ENCODE measurements around the gene RAD51B.
A peak's percentile ranks its signal among the peaks of the same experiment; 100 is the strongest.
"Not testable (repeated sequence)": the region's sequence is repeated elsewhere in the genome, so short reads cannot be mapped to it uniquely, and the experiment has no call there.

RAD51B gene

GRCh38 chr14:67999705-68000384, 180.3 kb downstream of the RAD51B start:
- intact Hi-C loops (cut with DNase I) = no loop called here
- DNase-seq = no peak

- no peak for DNase-seq
- intact Hi-C loops (cut with DNase I) = no loop called here
These were observed 180.9 kb downstream of the RAD51B start for GRCh38 chr14:68000511-68000910.

- intact Hi-C loops (cut with DNase I) = no loop called here
- no peak for DNase-seq
These were observed 188.9 kb downstream of the RAD51B start for GRCh38 chr14:68008491-68008890.

- intact Hi-C loops (cut with DNase I) = no loop called here
These were observed 191.9 kb downstream of the RAD51B start for GRCh38 chr14:68011406-68012028.

GRCh38 chr14:68012871-68013270, 193.3 kb downstream of the RAD51B start:
- peak in 1 of 42 donors; percentile 0 for DNase-seq
- intact Hi-C loops (cut with DNase I) = no loop called here

More at GRCh38 chr14:68011406-68012028, 191.9 kb downstream of the RAD51B start:
- no peak for DNase-seq

GRCh38 chr14:68013326-68013725, 193.7 kb downstream of the RAD51B start:
- DNase-seq = no peak
- intact Hi-C loops (cut with DNase I) = no loop called here

GRCh38 chr14:68014771-68015170, 195.2 kb downstream of the RAD51B start:
- intact Hi-C loops (cut with DNase I) = no loop called here
- DNase-seq = no peak

- DNase-seq = no peak
- intact Hi-C loops (cut with DNase I) = no loop called here
These were observed 196.0 kb downstream of the RAD51B start for GRCh38 chr14:68015356-68016254.

GRCh38 chr14:68016255-68016914, 196.8 kb downstream of the RAD51B start:
- intact Hi-C loops (cut with DNase I) = no loop called here
- no peak for DNase-seq

- intact Hi-C loops (cut with DNase I) = no loop called here
- DNase-seq = no peak
These were observed 199.0 kb downstream of the RAD51B start for GRCh38 chr14:68018598-68018997.

GRCh38 chr14:68020493-68020892, 200.9 kb downstream of the RAD51B start:
- DNase-seq = no peak
- intact Hi-C loops (cut with DNase I) = no loop called here

GRCh38 chr14:68020999-68021663, 201.6 kb downstream of the RAD51B start:
- DNase-seq = no peak
- intact Hi-C loops (cut with DNase I) = no loop called here

- DNase-seq = no peak
- intact Hi-C loops (cut with DNase I) = no loop called here
These were observed 207.7 kb downstream of the RAD51B start for GRCh38 chr14:68027276-68027675.

GRCh38 chr14:68028075-68028474, 208.5 kb downstream of the RAD51B start:
- intact Hi-C loops (cut with DNase I) = no loop called here

GRCh38 chr14:68031011-68031410, 211.4 kb downstream of the RAD51B start:
- DNase-seq; intact Hi-C loops (cut with DNase I): not testable (repeated sequence)

More at GRCh38 chr14:68028075-68028474, 208.5 kb downstream of the RAD51B start:
- no peak for DNase-seq

GRCh38 chr14:68032154-68032553, 212.6 kb downstream of the RAD51B start:
- no peak for DNase-seq
- intact Hi-C loops (cut with DNase I) = no loop called here

GRCh38 chr14:68033336-68033932, 213.9 kb downstream of the RAD51B start:
- no peak for DNase-seq

GRCh38 chr14:68034896-68035295, 215.3 kb downstream of the RAD51B start:
- no peak for DNase-seq
- intact Hi-C loops (cut with DNase I) = no loop called here

More at GRCh38 chr14:68033336-68033932, 213.9 kb downstream of the RAD51B start:
- intact Hi-C loops (cut with DNase I) = no loop called here
